ENCODE data around the gene LRRC8E.
A peak's percentile ranks its signal among the peaks of the same experiment; 100 is the strongest.
"Not testable (repeated sequence)": the region's sequence is repeated elsewhere in the genome, so short reads cannot be mapped to it uniquely, and the experiment has no call there.

The LRRC8E gene

DNA sequence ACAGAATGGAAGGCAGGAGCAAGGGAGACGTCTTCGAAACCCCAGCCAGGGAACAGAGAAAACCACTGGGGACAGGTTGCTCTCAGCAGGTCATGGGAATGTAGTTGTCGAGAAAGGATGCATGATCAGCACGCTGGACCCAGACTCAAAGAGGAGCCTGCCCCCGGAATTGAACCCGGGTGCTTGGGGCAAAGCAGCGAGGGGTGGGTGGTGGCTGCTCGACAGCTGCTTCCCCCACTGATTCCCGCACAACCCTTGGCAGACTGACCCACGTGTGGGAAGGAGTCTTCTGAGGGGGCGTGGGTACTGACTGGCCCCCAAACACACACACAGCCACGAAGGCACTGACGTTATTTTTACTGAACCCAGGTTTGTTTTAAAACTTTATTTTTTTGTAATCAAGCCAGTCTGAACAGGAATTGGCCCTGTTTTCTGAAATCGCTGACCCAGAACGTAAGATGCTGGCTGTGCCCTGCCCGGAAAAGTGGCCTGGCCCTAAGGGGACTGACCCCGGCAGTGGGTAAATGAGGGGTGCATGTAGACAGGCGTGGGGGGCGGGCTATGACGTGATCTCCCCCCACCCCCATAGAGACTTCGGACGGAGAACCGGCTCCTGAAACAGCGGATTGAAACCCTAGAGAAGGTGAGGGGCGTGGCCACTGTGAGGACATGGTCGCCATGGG is 32.7 kb upstream of the LRRC8E start:
- DNase-seq, result no peak

DNA sequence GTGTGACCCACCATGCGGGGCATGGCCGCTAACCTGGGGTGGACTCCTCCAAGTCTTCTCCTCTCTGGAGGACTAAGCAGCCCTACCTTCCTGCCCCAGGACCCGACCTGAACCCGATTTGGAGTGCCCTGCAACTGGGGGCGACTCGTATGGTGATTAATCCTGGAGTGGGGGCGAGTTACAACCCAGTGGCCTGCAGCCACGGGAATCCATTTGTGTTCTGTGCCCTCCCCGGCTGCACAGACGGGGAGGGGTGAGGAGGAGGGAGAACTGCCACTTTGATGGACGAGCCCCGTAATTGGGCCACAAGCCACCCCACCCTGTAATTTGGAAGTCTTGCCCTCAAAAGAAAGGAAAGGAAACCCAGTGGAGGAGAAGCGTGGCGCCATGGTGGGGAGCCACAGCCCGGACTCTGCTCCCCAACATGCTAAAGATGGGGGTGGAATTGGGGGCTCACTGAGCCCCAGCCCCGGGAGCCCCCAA is 32.2 kb upstream of the LRRC8E start:
- no peak for DNase-seq

DNA sequence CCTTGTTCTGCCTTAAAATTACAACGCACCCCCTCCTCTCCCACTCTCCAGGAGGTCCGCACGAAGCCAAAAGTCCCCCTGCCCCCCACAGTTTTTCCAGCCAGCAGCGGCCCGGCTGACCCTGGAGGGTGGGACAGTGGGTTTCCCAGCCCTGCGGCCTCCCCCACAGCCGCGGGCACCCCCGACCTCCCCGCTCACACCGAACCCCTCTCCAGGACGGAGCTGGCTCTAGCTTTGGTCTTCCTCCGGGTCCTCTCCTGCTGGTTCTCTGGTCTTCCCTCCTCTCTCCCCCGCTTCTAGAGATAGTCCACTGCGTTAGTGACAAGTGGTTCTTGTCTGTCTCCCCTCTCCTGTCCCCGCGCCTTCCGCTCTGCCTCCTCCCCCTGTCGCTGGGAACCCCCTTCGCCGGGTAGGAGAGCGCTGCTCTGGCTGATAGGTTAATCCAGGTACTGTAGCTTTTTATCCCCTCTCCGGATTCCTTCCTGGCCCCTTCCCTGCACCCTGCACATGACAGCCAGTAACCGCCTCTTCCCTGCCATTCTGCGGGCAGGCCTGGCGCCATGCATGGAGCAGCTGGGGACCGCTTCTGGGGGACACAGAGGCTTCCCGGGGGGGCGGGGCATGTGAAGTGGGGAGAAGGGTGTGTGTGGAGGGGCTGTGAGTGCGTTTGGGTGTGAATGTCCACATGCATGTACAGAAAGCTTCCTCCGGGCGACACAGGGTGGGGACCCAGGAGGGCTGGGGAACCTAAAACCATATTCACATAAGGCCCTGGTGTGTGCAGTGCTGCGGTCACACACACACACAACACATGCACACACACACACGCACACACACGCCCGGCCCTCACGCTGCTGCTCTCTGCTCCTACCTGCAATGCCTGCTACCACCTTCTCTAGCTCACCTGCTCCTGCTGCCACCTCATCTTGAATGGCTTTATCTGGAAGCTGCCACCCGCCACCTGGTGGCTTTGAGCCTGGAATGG is 31.3 kb upstream of the LRRC8E start:
- no peak for DNase-seq

DNA sequence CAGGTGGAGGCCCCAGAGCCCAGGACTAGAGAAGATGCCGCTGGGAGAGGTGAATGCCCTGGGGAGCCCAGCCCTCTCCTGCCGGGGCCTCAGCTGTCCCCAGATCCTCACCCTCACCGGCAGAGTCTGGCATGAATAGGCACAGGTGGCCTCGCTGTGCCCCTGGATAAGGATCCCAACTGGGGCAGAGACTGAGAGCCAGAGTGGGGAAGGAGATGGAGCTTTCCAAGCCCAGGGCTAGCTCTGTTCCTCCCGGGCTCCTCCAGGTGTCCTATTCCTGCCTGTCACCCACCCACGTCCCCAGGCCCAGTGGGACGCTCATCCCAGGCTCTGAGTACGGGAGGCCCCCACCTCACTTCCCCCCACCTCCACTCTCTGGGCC is 30.6 kb upstream of the LRRC8E start:
- no peak for DNase-seq

DNA sequence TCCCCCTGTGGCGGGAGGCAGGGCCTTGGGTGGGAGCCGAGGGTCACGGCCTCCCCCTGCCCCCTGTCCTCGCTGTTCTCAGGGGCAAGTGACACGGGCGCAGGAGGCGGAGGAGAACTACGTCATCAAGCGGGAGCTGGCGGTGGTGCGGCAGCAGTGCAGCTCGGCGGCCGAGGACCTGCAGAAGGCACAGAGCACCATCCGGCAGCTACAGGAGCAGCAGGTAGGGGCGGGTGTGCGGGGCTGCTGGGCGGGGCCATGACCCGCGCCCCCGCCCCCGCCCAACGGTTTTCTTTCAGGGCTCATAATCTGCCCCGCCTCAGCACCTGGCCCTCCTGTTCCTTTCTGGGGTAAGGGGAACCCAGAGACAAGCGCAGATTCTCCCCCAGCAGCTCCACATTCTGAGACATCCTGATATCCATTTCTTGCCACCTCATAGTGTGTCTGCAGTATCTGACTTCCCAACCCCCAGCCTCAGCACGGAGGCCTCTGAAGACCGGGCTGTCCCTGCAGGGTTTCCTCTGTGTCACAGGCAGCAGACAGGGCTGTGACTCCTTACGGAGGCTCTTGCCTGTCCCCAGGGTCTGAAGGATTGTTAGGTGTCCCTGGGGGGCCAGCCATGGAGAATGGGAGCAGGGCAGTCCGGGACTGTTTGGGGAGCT is 30.1 kb upstream of the LRRC8E start:
- no peak for DNase-seq

DNA sequence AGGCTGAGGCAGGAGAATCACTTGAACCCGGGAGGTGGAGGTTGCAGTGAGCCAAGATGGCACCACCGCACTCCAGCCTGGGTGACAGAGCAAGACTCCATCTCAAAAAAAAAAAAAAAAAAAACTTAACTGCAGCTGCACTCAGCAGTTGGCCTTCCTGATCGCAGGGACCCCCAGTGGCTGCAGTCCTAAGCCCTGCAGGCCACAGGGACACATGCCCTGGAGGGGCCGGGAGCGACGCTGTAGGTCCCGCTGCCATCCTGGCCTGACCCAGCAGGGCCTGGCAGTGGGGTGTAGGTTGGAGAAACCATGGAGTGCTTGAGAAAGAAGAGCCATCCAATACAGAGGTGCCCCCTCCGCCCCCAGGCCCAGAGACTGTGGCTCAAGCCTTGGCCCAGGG is 29.2 kb upstream of the LRRC8E start:
- not testable (repeated sequence) for DNase-seq

DNA sequence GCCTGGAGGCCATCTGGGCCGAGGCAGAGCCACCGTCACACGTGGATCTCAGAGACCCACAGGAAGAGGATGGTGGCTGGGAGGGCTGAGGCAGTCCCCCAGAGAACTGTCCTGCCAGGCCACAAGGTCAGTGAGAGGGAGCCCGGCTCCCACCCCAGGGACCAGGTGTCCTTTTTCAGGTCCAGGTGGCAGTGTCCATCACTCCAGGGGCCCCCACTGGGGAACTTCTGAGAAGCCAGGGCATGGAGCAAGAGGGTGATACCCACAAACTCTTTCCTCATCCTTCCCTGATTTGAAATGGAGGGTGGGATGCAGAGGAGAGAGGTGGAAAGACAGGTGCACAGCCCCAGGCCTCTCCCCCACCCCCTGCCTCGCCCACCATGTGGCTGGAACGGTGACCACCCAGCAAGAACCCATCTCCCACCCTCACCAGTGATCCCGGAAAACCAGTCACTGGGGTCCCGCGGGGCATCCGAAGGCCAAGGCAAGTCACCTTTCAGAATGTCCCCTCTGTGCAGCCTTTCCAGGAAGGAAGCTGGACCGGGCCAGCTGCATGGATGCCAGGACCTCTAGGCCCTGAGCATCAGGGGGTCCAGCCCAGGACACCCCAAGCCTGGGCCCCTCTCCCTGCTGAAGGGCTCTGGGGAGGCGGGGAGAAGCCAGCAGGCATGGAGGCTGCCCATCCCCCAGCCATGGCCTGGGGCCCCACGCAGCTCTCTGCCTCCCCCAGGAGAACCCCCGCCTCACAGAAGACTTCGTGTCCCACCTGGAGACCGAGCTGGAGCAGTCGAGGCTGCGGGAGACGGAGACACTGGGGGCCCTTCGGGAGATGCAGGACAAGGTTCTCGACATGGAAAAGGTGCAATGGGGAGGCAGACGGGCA is 28.2 kb upstream of the LRRC8E start:
- DNase-seq, result no peak

DNA sequence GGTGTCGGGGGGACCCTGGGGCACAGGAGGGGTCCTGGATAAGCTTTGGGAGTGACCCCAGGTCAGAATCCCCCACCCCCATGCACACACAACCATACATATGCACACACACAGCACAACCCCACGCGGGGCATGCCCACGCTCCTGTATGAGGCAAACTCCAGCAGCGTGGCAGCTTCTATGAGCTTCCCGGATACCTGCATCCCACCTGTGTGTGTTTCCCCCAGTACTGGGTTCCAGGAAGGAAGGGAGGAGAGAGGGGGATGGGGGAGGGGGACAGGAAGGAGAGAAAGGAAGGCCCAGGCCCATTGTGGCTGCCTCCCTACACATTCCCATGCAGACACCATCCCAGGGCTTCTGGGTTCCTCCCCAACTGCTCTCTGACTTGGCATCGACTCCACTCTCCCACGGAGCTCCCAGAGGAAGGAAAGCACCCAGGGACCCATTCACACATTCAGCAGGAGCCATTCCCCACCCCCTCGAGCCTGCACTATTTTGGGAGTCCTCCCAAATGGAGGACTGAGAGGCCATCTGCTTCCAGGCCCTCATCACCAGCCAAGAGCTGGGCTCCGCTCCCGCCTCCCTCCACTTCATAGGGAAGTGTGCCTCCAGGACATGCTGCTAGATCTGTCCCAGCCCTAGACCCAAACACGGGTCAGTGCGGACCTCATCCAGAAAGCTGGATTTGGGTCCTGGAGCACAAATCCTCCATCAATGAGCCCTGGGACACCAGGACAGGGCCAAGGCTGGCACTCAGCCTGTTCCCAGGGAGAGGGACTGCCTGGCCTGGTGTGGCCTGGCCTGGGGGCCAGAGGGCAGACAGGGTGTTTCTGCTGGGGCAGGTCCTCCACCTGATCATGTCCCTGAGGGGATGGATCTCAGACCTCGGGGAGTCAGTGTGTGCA is 27.3 kb upstream of the LRRC8E start:
- no peak for DNase-seq

DNA sequence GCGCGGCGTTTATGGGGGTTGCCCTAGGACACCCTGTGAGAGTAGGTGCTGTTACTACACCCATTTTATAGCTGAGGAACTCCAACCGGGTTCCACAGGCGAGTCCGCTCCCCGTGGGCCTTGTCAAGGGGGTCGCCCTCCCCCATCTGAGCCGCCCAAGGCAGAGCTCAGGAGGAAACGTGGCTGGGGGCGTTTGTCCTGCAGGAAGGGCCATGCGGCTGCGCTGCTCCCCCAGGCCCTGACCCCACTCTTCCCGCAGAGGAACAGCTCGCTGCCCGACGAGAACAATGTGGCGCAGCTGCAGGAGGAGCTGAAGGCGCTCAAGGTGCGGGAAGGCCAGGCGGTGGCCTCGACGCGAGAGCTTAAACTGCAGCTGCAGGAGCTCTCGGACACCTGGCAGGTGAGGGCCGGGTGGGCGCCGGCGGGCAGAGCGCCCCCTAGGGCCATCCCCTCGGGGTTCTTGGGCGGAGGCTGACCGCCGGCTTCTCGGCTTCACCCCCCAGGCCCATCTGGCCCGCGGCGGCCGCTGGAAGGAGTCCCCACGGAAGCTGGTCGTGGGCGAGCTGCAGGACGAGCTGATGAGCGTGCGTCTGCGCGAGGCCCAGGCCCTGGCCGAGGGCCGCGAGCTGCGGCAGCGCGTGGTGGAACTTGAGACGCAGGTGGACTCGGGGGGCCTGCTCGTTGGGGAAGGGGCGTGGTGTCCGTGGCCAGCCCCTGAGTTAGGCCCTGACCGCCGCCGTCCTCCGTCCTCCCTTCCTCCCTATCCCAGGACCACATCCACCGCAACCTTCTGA is 26.5 kb upstream of the LRRC8E start:
- no peak for DNase-seq

DNA sequence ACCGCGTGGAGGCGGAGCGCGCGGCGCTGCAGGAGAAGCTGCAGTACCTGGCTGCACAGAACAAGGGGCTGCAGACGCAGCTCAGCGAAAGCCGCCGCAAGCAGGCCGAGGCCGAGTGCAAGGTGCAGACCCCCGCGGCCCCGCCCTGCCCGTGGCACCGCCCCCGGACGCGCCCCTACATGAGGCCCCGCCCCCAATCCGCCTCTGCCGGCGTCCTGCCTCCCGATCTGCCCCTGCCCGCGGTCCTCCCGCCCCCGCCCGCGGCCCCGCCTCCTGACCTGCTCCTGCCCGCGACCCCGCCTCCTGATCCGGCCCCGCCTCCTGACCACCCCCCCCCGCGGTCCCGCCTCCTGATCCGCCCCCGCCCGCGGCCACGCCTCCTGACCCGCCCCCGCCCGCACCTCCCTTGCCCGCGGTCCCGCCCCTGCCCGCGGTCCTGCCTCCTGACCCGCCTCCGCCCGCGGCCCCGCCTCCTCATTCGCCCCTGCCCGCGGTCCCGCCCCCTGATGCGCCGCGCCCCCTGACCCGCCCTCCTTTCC is 25.8 kb upstream of the LRRC8E start:
- DNase-seq, result peak; percentile 78 to 80

DNA sequence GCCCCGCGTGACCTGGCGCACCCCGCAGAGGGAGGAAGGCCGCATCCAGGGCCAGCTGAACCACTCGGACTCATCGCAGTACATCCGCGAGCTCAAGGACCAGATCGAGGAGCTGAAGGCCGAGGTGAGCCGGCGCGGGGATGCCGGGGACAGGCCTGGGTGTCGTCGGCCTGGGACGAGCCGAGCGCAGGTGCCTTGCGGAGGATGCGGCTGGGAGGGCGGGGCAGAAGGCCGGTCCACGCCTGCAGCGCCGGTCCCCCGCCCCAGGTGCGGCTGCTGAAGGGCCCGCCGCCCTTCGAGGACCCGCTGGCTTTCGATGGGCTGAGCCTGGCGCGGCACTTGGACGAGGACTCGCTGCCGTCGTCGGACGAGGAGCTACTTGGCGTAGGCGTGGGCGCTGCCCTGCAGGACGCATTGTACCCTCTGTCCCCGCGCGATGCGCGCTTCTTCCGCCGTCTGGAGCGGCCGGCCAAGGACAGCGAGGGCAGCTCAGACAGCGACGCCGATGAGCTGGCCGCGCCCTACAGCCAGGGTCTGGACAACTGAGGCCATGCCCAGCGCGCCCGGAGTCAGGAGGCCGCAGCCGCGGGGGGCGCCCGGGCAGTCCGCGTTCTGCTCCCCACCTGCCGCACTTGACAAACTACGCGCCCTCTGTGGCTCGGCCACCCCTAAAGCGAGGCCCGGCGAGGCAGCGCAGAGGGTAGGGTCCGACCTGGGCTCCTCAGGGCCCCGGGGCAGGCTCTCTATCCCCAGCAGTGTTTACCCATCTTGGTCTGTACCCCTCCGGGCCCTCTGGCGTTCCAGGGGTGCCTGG is 24.9 kb upstream of the LRRC8E start:
- no peak for DNase-seq

DNA sequence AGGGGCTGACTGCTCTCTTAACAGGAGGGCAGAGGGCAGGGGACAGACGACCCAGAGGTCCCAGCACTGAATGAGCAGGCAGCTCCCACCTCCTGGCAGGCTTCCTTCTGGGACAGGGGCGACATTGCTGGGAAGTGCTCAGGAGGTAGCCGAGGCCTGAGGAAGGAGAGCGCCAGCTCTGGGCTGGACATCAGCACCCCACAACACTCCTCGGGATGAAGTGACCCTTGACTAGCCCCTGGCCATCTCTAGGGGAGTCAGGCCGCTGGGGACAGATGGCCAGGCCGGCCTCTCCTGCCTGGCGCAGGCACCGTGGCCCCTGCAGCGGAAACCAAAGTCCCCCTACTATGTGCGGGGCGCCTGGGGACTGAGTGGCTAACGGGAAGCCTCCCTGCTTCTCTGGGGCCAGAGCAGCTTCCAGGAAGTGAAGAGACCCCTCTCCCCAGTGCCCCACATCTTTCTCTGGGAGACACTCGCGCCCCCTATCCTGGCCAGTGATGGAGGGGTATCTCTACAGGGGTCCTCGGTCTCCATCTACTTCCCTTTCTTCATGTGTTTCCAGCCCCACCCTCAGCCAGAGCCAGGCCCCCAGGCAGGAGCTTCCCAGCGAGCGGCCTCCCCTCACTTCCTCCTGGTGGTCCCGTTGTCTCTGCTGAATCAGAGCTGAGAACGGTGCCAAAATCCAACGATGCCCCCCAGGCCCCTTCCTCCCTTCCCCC is 24.2 kb upstream of the LRRC8E start:
- no peak for DNase-seq

DNA sequence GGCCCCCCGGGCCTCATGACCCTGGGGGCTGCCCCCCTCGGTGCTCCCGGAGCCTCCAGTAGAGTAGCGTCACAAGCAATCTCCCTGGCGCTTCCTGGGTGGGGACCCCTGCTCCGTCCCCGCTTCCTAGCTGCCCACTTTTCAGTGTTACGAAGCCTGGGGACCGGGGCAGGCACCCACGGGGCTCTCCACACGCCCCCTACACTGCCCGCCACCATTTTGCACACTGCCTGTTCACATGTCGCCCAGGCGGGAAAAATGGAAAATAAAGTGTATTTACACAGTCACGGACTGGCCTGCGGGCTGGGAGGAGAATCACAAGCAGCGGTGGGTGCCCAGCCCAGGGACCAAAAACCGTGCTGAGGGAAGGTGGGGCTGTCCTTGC is 23.6 kb upstream of the LRRC8E start:
- no peak for DNase-seq

DNA sequence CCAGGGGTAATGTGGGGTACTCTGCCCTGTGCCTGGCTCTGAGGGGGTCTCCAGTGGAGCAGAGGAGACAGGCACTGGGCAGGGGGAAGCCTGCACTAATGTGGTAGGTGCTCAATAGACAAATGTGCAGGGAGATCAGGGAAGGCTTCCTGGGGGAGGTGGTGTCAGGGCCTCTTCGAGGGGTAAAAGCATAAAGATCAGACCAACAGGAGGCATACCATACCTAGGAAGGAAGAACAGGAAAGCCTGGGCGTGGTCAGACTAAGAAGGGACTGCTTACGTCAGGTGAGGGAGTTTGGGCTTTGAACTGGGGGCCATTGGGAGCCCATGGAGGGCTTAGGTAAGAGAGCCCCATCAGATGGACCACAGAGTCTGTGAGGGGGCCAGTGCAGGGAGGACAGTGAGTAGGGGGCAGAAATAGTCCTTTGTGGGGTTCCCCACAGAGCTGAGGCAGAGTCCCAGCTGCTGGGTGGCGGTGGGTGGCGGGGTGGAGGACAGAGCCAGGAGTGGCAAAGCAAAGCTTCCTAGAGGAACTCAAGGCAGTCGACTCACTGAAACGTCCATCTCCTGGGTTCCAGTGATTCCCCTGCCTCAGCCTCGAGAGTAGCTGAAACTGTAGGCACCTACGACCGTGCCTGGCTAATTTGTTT is 22.9 kb upstream of the LRRC8E start:
- peak in 1 of 2 donors; percentile 34 for DNase-seq

DNA sequence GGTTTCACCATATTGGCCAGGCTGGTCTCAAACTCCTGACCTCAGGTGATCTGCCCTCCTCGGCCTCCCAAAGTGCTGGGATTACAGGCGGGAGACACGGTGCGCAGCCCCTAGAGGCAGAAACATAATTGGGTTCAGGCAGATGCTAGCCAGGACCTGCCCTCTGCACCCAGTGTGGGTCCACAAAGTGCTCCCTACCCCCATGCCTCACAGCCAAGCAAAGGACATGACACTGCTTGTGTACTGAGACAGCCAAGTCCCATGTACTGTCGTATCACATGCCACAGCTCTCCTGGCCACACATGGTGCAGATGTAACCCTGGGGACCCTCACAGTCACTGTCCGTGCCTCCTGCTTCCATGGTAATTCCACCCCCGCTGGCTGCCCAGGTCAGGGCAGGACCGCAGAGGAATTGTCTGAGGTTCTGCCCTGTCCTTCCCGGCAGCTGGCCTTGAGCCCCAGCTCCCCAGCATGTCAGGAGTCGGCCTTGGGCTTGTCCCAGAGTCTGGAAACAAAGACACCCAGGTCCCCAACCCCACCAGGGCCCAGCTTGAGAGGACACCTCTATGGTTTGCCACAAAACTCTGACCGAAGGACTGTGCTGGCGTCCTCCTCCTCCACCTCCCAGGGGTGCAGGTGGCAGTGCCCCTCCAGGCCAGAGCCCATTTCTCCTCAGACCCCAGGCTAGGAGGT is 21.8 kb upstream of the LRRC8E start:
- no peak for DNase-seq

DNA sequence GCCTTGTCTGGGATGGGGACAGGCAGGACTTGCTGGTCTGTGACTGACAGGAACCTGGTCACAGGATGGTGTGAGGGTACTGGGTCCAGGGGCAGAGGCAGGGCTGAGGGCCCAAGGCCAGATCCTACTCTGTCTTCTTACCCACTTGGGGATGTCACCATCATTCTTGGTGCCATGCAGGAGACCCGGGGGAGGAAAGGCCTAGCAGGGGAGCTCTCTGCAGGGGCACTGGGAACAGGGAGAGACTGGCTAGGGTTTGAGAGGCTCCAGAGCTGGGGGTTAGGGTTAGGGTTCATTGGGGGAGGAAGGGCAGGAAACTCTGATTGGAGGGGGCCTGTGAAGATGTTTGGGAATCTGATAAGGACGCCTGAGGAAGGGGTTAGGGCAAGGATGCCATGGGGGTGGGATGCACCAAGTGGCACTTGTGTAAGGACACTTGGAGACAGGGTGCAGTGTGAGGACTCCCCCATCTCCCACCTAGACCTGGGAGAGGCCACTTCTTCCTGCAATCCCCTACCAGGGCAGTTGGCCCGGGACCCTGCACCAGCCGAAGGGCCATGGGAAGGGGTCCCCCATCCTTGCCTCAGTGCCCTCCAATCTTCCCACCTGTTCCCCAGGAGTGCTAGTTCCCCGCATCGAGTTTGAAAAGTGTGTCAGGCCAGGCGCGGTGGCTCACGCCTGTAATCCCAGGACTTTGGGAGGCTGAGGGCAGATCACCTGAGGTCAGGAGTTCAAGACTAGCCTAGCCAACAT is 21.0 kb upstream of the LRRC8E start:
- DNase-seq, result no peak

DNA sequence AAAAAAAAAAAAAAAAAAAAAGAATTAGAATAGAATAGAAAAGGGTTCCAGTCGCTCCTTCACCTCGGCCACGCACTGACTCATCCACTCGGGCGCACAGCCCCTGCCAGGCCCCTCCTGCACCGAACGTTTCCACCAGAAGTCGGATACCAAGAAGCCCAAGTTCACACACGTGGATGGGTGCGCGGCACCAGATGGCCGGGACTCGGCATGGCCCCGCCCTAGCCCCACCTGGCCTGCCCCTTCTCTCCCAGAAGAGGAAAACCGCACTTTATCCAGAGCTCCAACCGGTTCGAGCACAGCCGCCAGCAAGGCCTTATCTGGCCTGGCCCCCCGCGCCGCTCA is 20.0 kb upstream of the LRRC8E start:
- peak in 1 of 2 donors; percentile 20 for DNase-seq
